Esophagus squamous epithelium (tissue), 5 donors: Measurements from ENCODE around the gene PTPN2. TPM values are rescaled to one million over a fixed set of nuclear protein-coding genes. Genes with fewer than 3 reads are reported as not detected.
A peak's percentile ranks its signal among the peaks of the same experiment; 100 is the strongest.
"Not testable (repeated sequence)": the region's sequence is repeated elsewhere in the genome, so short reads cannot be mapped to it uniquely, and the experiment has no call there.

Experiments used
- DNase-seq: peaks from one replicate; lab custom pipeline; 2025; lab: John Stamatoyannopoulos, UW
- H3K27ac ChIP-seq, 4 donors: fragments of 200-600 bp; sonication (generic); one replicate each; pipeline ENCODE4 v1.5.1; 2016 to 2019; ENCODE audit warnings: mild to moderate bottlenecking in 1 of 4
- H3K27me3 ChIP-seq, 4 donors: fragments of 200-600 bp; sonication (generic); 1 replicate in 3 of 4; 2 replicates in 1 of 4; pipeline versions ENCODE4 v1.5.1 to v1.6.0; 2017 to 2021; ENCODE audit warnings: antibody characterized with exemption in 1 of 4
- H3K36me3 ChIP-seq, 3 donors: fragments of 200-600 bp; sonication (generic); one replicate each; pipeline ENCODE4 v1.5.1; 2016 to 2019
- H3K4me1 ChIP-seq, 3 donors: fragments of 200-600 bp; sonication (generic); one replicate each; pipeline ENCODE4 v1.5.1; 2017 to 2019
- H3K4me3 ChIP-seq, 4 donors: fragments of 200-600 bp; sonication (generic); 1 replicate in 3 of 4; 2 replicates in 1 of 4; pipeline ENCODE4 v1.5.1; 2016 to 2019; ENCODE audit warnings: mild to moderate bottlenecking in 2 of 4, moderate library complexity in 1 of 4
- H3K9me3 ChIP-seq, 3 donors: fragments of 200-600 bp; sonication (generic); one replicate each; pipeline ENCODE4 v1.5.1; 2016 to 2019
- POLR2A ChIP-seq, 4 donors: fragments of 450-650 bp; IDR thresholded peaks; one replicate each; pipeline ENCODE4 v1.6.1; 2017; ENCODE audit warnings: antibody characterized with exemption in 4 of 4, mild to moderate bottlenecking in 4 of 4, moderate library complexity in 3 of 4
- WGBS, 2 donors: methylation state at CpG; one replicate each; pipeline ENCODE4 v1.1.5; 2018; 5-methylcytosine and 5-hydroxymethylcytosine counted together
- intact Hi-C: fragments of 100-400 bp; cut with DNase I; formaldehyde crosslinking; loops from one replicate; pipeline ENCODE4 v1.15.0; 2022
- total RNA-seq, 4 donors: library from RNA; depleted of rRNA; stranded (reverse); fragments of >200 nt; gene quantifications; one replicate each; pipeline ENCODE4 v1.1.0, GENCODE V29; 2016
- TF ChIP-seq, protein P1 (sequence below), 6 experiments: fragments of 450-650 bp in 4 of 6; fragments of 200-600 bp in 2 of 6; sonication (generic) in 2 of 6; IDR thresholded peaks; one replicate each; pipeline ENCODE4 v1.5.1; 2016 to 2019; ENCODE audit warnings: antibody characterized with exemption in 6 of 6, mild to moderate bottlenecking in 4 of 6, moderate library complexity in 4 of 6
- donor health status: DM: yes; HTN: yes; CAD: no.

The PTPN2 gene
- total RNA-seq, 4 donors from 2014 or later: 31.8 to 37.9 (median 33.4) TPM

DNA sequence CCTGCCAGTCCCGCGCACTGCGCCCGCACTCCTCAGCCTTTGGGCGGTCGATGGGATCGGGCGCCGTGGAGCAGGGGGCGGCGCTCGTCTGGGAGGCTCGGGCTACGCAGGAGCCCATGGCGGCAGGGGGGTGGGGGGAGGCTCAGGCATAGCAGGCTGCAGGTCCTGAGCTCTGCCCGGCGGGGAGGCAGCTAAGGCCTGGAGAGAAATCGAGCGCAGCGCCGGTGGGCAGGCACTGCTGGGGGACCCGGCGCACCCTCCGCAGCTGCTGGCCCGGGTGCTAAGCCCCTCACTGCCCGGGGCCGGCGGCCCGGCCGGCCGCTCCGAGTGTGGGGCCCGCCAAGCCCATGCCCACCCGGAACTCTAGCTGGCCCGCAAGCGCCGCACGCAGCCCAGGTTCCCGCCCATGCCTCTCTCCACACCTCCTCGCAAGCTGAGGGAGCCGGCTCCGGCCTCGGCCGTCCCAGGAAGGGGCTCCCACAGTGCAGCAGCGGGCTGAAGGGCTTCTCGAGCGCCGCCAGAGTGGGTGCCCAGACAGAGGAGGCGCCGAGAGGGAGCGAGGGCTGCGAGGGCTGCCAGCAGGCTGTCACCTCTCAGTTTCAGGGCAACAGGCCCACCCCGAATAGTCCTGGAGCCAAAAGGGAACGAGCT, 107.1 kb downstream of the PTPN2 start:
- no peak overlapping the region for H3K27ac ChIP-seq
- H3K9me3 ChIP-seq: no peaks in the 10 kb centered on the region
- 95 to 97% methylated on average over 4 to 6 of the region's 54 CpGs for WGBS, 2 donors
- no peak for DNase-seq
- H3K27me3 ChIP-seq: no peaks in the 10 kb centered on the region
- TF ChIP-seq, protein P1, sequence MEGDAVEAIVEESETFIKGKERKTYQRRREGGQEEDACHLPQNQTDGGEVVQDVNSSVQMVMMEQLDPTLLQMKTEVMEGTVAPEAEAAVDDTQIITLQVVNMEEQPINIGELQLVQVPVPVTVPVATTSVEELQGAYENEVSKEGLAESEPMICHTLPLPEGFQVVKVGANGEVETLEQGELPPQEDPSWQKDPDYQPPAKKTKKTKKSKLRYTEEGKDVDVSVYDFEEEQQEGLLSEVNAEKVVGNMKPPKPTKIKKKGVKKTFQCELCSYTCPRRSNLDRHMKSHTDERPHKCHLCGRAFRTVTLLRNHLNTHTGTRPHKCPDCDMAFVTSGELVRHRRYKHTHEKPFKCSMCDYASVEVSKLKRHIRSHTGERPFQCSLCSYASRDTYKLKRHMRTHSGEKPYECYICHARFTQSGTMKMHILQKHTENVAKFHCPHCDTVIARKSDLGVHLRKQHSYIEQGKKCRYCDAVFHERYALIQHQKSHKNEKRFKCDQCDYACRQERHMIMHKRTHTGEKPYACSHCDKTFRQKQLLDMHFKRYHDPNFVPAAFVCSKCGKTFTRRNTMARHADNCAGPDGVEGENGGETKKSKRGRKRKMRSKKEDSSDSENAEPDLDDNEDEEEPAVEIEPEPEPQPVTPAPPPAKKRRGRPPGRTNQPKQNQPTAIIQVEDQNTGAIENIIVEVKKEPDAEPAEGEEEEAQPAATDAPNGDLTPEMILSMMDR (IDR thresholded peaks at IDR 0.05): no peak
- no peak for TF ChIP-seq POLR2A (IDR thresholded peaks at IDR 0.05)
- H3K4me1 ChIP-seq: no peaks in the 10 kb centered on the region
- intact Hi-C loops: no loop called here
- H3K4me3 ChIP-seq: peak overlapping the region in 3 of 4 donors; percentile 1 to 23 (median 6)
- H3K36me3 ChIP-seq: no peaks in the 10 kb centered on the region

DNA sequence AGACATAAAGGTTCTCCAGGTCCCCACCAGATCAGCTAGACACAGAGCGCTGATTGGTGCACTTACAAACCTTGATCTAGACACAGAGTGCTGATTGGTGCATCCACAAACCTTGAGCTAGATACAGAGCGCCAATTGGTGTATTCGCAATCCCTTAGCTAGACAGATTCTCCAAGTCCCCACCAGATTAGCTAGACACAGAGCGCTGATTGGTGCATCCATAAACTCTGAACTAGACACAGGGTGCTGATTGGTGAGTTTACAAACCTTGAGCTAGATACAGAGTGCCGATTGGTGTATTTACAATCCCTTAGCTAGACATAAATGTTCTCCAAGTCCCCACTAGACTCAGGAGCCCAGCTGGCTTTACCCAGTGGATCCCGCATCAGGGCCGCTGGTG, 107.6 kb downstream of the PTPN2 start:
- H3K27ac ChIP-seq, H3K4me3 ChIP-seq, intact Hi-C loops, DNase-seq, H3K36me3 ChIP-seq, H3K4me1 ChIP-seq, H3K27me3 ChIP-seq, H3K9me3 ChIP-seq: not testable (repeated sequence)
- WGBS, 2 donors: 93 to 99% methylated on average over 5 to 7 of the region's 7 CpGs

DNA sequence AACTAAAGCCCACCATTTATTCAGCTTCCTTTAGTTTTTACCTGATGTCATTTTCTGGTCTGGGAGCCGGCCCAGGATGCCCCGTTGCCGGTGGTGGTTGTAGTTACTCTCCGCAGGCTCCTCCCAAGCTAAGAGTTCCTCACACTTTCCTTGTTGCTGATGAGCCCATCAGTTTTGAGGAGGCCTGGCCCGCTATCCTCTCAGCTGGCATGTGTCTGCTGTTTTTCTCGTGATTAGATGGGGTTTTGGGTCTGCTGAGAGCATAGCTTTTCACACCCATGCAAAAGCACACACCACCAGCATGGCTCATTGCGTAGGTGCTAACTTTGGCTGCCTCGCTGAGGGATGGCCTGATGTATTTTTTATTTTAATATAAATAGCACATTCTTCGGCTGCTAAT, 109.1 kb downstream of the PTPN2 start:
- H3K27me3 ChIP-seq: no peaks in the 10 kb centered on the region
- H3K27ac ChIP-seq: no peak overlapping the region
- no peak for DNase-seq
- WGBS, 2 donors: 83 to 89% methylated on average over 9 of the region's 9 CpGs
- TF ChIP-seq POLR2A (IDR thresholded peaks at IDR 0.05): no peak
- TF ChIP-seq, protein P1 (IDR thresholded peaks at IDR 0.05): no peak
- no peaks in the 10 kb centered on the region for H3K4me1 ChIP-seq
- no peaks in the 10 kb centered on the region for H3K9me3 ChIP-seq
- H3K36me3 ChIP-seq: no peaks in the 10 kb centered on the region
- intact Hi-C loops: no loop called here
- no peak overlapping the region for H3K4me3 ChIP-seq

DNA sequence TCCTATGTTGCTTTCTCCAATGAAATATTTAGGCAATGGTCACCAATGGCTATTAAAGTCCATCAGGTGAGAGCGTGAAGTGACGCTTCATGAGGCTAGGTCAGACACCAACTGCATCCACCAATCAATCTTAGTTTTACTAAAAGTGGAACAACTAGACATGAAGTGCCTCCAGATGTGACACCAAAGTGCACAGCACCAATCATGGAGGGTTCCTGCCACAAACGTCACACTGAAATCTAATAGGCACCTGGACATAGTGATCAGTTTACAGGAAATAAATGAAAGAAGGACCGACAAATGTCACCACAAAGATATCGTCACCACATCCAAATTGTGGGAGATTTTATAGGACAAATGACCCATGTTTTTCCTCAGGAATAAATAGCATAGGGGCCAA, 110.7 kb downstream of the PTPN2 start:
- no peaks in the 10 kb centered on the region for H3K9me3 ChIP-seq
- no peaks in the 10 kb centered on the region for H3K27me3 ChIP-seq
- 77 to 86% methylated on average over 5 of the region's 5 CpGs for WGBS, 2 donors
- no peak overlapping the region for H3K27ac ChIP-seq
- TF ChIP-seq POLR2A (IDR thresholded peaks at IDR 0.05): no peak
- TF ChIP-seq, protein P1 (IDR thresholded peaks at IDR 0.05): no peak
- no peak for DNase-seq
- H3K4me1 ChIP-seq: no peaks in the 10 kb centered on the region
- no peaks in the 10 kb centered on the region for H3K36me3 ChIP-seq
- intact Hi-C loops: no loop called here
- no peak overlapping the region for H3K4me3 ChIP-seq

DNA sequence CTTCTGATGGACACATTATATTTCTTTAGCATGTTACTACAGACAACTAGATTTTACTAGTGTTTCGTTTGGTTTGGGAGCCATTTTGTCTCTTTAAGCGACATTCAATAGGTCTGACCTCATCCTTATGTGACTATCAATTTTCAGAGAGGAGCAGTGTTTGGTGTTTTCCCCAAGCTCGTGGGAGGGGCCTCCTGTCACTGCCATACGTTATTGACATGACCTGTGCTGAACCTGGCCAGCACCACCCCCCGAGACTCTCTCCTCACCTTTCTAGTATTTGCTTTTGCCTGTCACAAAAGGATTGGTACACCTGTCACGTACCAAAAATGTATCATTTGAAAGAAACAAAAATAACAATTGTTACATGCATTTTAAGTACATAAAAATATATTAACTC, 111.9 kb downstream of the PTPN2 start:
- H3K27me3 ChIP-seq: no peaks in the 10 kb centered on the region
- 68 to 96% methylated on average over 4 to 6 of the region's 6 CpGs for WGBS, 2 donors
- H3K27ac ChIP-seq: no peak overlapping the region
- no peaks in the 10 kb centered on the region for H3K9me3 ChIP-seq
- no peaks in the 10 kb centered on the region for H3K36me3 ChIP-seq
- intact Hi-C loops: no loop called here
- no peaks in the 10 kb centered on the region for H3K4me1 ChIP-seq
- TF ChIP-seq POLR2A (IDR thresholded peaks at IDR 0.05): no peak
- TF ChIP-seq, protein P1 (IDR thresholded peaks at IDR 0.05): no peak
- no peak for DNase-seq
- no peak overlapping the region for H3K4me3 ChIP-seq
